Measurements from ENCODE around the gene MAD2L1BP. TPM values are rescaled to one million over a fixed set of nuclear protein-coding genes. Genes with fewer than 3 reads are reported as not detected.

MAD2L1BP gene
- total RNA-seq, 1 experiment from 2014 or later, result 52.0 TPM

DNA sequence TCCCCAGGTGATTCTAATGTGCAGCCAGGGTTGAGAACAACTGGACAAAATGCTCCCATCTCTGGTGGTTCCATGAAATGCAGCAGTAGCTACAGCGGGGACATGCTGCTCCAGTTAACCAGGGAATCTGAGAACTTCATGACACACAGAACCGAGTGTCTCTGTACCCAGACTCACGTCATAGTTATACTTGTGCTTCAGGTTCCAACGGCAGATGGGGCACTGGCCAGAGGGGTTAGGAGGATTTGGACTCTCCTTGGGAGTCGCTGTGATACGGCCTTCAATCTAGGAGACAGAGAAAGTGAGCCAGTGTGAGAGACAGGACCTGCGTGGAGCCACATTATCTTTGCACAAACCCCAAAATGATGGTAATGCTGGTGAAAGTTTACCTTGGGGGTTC is 42.7 kb downstream of the MAD2L1BP start:
- no TSS peak for BruUV-seq (replicated peaks)
- Histone ChIP-seq H3K4me1 (ENCODE audit: insufficient read depth, low read length, poor library complexity, severe bottlenecking) (no peaks in the 10 kb centered on the region), H3K36me3 (ENCODE audit: insufficient read depth, low read length, poor library complexity, severe bottlenecking) (peaks cover 65% of the 10 kb centered on the region), H3K27me3 (replicated peaks; ENCODE audit: insufficient read depth, low read depth, low read length, poor library complexity) (no peaks in the 10 kb centered on the region), H3K9me3 (ENCODE audit: low read depth, low read length, poor library complexity, severe bottlenecking) (no peaks in the 10 kb centered on the region), H3K27ac (ENCODE audit: low read depth, low read length, poor library complexity, severe bottlenecking) (no peak overlapping the region), H3K4me3 (ENCODE audit: low read depth, low read length, poor library complexity, severe bottlenecking) (no peak overlapping the region)
- no peak for TF ChIP-seq EZH2 (IDR thresholded peaks at IDR 0.05; ENCODE audit: borderline replicate concordance, low read depth, low read length, poor library complexity, severe bottlenecking)
- TF ChIP-seq, protein P1, sequence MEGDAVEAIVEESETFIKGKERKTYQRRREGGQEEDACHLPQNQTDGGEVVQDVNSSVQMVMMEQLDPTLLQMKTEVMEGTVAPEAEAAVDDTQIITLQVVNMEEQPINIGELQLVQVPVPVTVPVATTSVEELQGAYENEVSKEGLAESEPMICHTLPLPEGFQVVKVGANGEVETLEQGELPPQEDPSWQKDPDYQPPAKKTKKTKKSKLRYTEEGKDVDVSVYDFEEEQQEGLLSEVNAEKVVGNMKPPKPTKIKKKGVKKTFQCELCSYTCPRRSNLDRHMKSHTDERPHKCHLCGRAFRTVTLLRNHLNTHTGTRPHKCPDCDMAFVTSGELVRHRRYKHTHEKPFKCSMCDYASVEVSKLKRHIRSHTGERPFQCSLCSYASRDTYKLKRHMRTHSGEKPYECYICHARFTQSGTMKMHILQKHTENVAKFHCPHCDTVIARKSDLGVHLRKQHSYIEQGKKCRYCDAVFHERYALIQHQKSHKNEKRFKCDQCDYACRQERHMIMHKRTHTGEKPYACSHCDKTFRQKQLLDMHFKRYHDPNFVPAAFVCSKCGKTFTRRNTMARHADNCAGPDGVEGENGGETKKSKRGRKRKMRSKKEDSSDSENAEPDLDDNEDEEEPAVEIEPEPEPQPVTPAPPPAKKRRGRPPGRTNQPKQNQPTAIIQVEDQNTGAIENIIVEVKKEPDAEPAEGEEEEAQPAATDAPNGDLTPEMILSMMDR (conservative IDR thresholded peaks at IDR 0.05; ENCODE audit: low read depth, low read length), result no peak
- no peak for DNase-seq (ENCODE audit: low spot score)
- intact Hi-C loops (cut with micrococcal nuclease; ENCODE audit: unreplicated experiment), result no loop called here
- CTCF ChIA-PET, result interaction anchor here (1.0 kb wide), 1 partner anchor 11 kb away, joined by 3 read pairs; no protein-coding TSS in a partner anchor
- POLR2A ChIA-PET (ENCODE audit: low non-redundant PET), result no interaction called here

DNA sequence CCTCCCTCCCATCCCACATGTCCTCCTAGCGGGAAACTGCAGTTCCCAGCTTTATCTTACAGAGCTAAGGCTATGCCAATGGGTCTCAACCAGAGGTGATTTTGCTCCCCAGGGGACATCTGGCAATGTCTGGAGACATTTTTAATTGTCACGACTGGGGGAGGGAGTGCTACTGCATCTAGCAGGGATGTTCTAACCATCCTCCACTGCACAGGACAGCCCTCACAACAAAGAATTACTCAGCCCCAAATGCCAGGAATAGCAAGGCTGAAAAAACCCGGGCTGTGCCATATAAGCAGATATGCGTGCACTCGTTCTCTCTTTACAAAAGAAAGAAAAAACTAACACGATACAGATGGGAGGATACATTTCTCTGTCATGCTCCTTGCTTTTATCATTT is 43.4 kb downstream of the MAD2L1BP start:
- DNase-seq (ENCODE audit: low spot score), result no peak
- Histone ChIP-seq H3K4me3 (ENCODE audit: low read depth, low read length, poor library complexity, severe bottlenecking) (no peak overlapping the region), H3K27me3 (replicated peaks; ENCODE audit: insufficient read depth, low read depth, low read length, poor library complexity) (no peaks in the 10 kb centered on the region), H3K9me3 (ENCODE audit: low read depth, low read length, poor library complexity, severe bottlenecking) (no peaks in the 10 kb centered on the region), H3K36me3 (ENCODE audit: insufficient read depth, low read length, poor library complexity, severe bottlenecking) (peaks cover 58% of the 10 kb centered on the region), H3K4me1 (ENCODE audit: insufficient read depth, low read length, poor library complexity, severe bottlenecking) (no peaks in the 10 kb centered on the region), H3K27ac (ENCODE audit: low read depth, low read length, poor library complexity, severe bottlenecking) (no peak overlapping the region)
- ChIA-PET CTCF (no interaction called here), POLR2A (ENCODE audit: low non-redundant PET) (no interaction called here)
- intact Hi-C loops (cut with micrococcal nuclease; ENCODE audit: unreplicated experiment), result no loop called here
- no peak for TF ChIP-seq EZH2 (IDR thresholded peaks at IDR 0.05; ENCODE audit: borderline replicate concordance, low read depth, low read length, poor library complexity, severe bottlenecking)
- TF ChIP-seq, protein P1 (conservative IDR thresholded peaks at IDR 0.05; ENCODE audit: low read depth, low read length), result no peak
- no TSS peak for BruUV-seq (replicated peaks)

DNA sequence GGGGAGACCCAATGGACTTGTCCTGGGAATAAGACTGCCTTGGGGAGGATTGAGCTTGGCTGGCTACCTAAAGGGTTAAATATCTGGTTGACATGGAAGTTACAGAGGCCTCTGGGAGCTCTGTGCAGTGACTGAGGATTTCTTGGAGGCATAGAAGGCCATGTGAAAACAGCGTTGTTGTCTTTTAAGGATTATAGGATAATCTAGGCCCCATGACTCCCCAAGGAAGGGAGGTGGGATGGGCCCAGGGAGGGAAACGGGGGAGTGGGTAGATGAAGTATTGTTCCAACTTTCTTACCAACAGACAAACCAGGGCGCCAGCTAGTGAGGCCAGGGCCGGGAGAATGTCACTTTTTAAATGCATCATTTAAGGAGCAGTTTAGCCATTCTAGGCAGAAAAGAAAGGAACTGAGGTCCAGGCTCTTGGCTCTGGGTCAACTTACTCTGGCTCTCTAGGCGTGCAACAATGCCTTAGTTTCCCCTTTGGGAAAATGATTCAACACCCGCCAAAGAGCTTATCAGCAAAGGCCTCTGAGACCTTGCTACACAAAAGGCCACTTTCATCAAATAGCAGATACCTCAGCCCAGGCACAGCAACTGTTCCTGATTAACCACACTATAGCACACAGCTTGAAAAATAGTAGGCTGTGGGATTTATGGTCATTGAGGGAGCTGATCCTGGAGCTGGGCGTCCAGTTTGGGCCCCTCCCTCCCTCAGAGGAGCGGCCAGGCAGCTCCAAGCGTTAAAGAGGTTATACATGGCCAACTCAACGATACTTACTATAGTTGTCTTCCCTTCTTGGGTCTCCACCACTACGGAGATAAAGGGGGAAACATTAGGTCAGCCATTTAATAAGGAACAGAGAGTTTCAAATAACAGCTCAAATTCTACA is 44.9 kb downstream of the MAD2L1BP start:
- ChIA-PET POLR2A (ENCODE audit: low non-redundant PET) (interaction anchor here (0.6 kb wide), 1 partner anchor 346 kb away, joined by 3 read pairs; no protein-coding TSS in a partner anchor), CTCF (no interaction called here)

More for the DNA sequence above, 44.9 kb downstream of the MAD2L1BP start:
- TF ChIP-seq, protein P1 (conservative IDR thresholded peaks at IDR 0.05; ENCODE audit: low read depth, low read length), result no peak
- TF ChIP-seq EZH2 (IDR thresholded peaks at IDR 0.05; ENCODE audit: borderline replicate concordance, low read depth, low read length, poor library complexity, severe bottlenecking), result no peak
- DNase-seq (ENCODE audit: low spot score), result no peak
- Histone ChIP-seq H3K4me3 (ENCODE audit: low read depth, low read length, poor library complexity, severe bottlenecking) (no peak overlapping the region), H3K27me3 (replicated peaks; ENCODE audit: insufficient read depth, low read depth, low read length, poor library complexity) (no peaks in the 10 kb centered on the region), H3K9me3 (ENCODE audit: low read depth, low read length, poor library complexity, severe bottlenecking) (no peaks in the 10 kb centered on the region), H3K4me1 (ENCODE audit: insufficient read depth, low read length, poor library complexity, severe bottlenecking) (no peaks in the 10 kb centered on the region), H3K27ac (ENCODE audit: low read depth, low read length, poor library complexity, severe bottlenecking) (no peak overlapping the region), H3K36me3 (ENCODE audit: insufficient read depth, low read length, poor library complexity, severe bottlenecking) (peaks cover 44% of the 10 kb centered on the region)
- intact Hi-C loops (cut with micrococcal nuclease; ENCODE audit: unreplicated experiment), result no loop called here
- BruUV-seq (replicated peaks), result no TSS peak
